Endothelial cell of umbilical vein (primary cell): ENCODE measurements around the gene CLIC1. TPM values are rescaled to one million over a fixed set of nuclear protein-coding genes. Genes with fewer than 3 reads are reported as not detected.

Experiments used
- BruUV-seq: library from RNA; stranded (reverse); fragments of 400-500 nt; replicated peaks from 2 replicates; lab custom pipeline; 2021; lab: Mats Ljungman, UMichigan
- CTCF ChIA-PET: fragments of 300-600, 350-600 bp; sonication (Branson Sonifier 250); formaldehyde crosslinking; loops from one replicate; lab custom pipeline; 2021; ENCODE audit warnings: antibody characterized with exemption, inconsistent platforms; lab: Charles Lee
- POLR2A ChIA-PET: fragments of 300-600, 350-600 bp; sonication (Branson Sonifier 250); formaldehyde crosslinking; loops from one replicate; lab custom pipeline; 2021; ENCODE audit warnings: antibody characterized with exemption, inconsistent platforms; lab: Charles Lee
- DNase-seq: peaks from one replicate; pipeline ENCODE4 v3.0.0-alpha.2; 2011; ENCODE audit warnings: low read depth, low spot score
- FAIRE-seq: peaks from 2 replicates; lab custom pipeline; 2011; peaks lifted over from hg19 to GRCh38; lab: Jason Lieb, UNC
- H2AFZ ChIP-seq: 2 replicates; pipeline ENCODE4 v1.6.0; 2012; ENCODE audit warnings: low read depth, low read length, control low read depth, inconsistent platforms
- H3K27ac ChIP-seq: 2 replicates; pipeline ENCODE4 v1.5.1; 2011; ENCODE audit warnings: low read depth, mild to moderate bottlenecking, control low read depth, low read length, moderate library complexity; ENCODE audit not compliant: insufficient read depth
- H3K27me3 ChIP-seq, 2 experiments: 2 replicates each; pipeline versions ENCODE4 v1.6.0 to v1.6.1; 2011; ENCODE audit warnings: low read length in 2 of 2, mixed read lengths in 1 of 2; ENCODE audit not compliant: control insufficient read depth in 2 of 2, insufficient read depth in 2 of 2
- H3K36me3 ChIP-seq, 2 experiments: 2 replicates in 1 of 2; 3 replicates in 1 of 2; pipeline ENCODE4 v1.5.1; 2011; ENCODE audit warnings: low read length in 2 of 2, mild to moderate bottlenecking in 1 of 2, moderate library complexity in 1 of 2; ENCODE audit not compliant: control insufficient read depth in 2 of 2, insufficient read depth in 2 of 2; ENCODE audit errors: extremely low read depth in 1 of 2
- H3K4me1 ChIP-seq: 3 replicates; pipeline ENCODE4 v1.5.1; 2011; ENCODE audit warnings: mild to moderate bottlenecking, low read length; ENCODE audit not compliant: control insufficient read depth, insufficient read depth; ENCODE audit errors: extremely low read depth
- H3K4me2 ChIP-seq: 2 replicates; pipeline ENCODE4 v1.6.1; 2011; ENCODE audit warnings: low read length, control low read depth, mixed read lengths; ENCODE audit not compliant: insufficient read depth
- H3K4me3 ChIP-seq, 3 experiments: fragments of 200-600 bp in 1 of 3; sonication (generic), shearing (Covaris generic) in 1 of 3; replicated peaks in 1 of 3; 2 replicates each; pipeline ENCODE4 v1.5.1; 2011 to 2016; ENCODE audit warnings: control low read depth in 3 of 3, low read length in 3 of 3, mild to moderate bottlenecking in 2 of 3, inconsistent platforms in 1 of 3, low read depth in 1 of 3, moderate library complexity in 1 of 3; ENCODE audit not compliant: insufficient read depth in 1 of 3
- H3K79me2 ChIP-seq: 2 replicates; pipeline ENCODE4 v1.6.0; 2012; ENCODE audit warnings: low read length, inconsistent platforms; ENCODE audit not compliant: control insufficient read depth, insufficient read depth
- H3K9ac ChIP-seq: replicated peaks from 2 replicates; pipeline ENCODE3; 2011; ENCODE audit warnings: low read length, control low read depth; ENCODE audit not compliant: insufficient read depth; ENCODE audit errors: extremely low read depth
- H3K9me1 ChIP-seq: replicated peaks from 3 replicates; pipeline ENCODE4 v1.6.0; 2011; ENCODE audit warnings: mild to moderate bottlenecking, low read length; ENCODE audit not compliant: control insufficient read depth, insufficient read depth; ENCODE audit errors: extremely low read depth
- H3K9me3 ChIP-seq: replicated peaks from 2 replicates; pipeline ENCODE4 v1.5.1; 2012; ENCODE audit warnings: low read length, inconsistent platforms; ENCODE audit not compliant: control insufficient read depth, insufficient read depth
- H4K20me1 ChIP-seq: replicated peaks from 2 replicates; pipeline ENCODE3; 2011; ENCODE audit warnings: mild to moderate bottlenecking, low read length; ENCODE audit not compliant: control insufficient read depth, insufficient read depth; ENCODE audit errors: extremely low read depth
- EZH2 ChIP-seq: IDR thresholded peaks from 2 replicates; pipeline ENCODE4 v1.6.1; 2012; ENCODE audit warnings: borderline replicate concordance, low read depth, mild to moderate bottlenecking, moderate library complexity, low read length, inconsistent platforms; ENCODE audit not compliant: severe bottlenecking
- FOS ChIP-seq: IDR thresholded peaks from 2 replicates; pipeline ENCODE4 v1.6.1; 2011; ENCODE audit warnings: mild to moderate bottlenecking, low read length, moderate library complexity, borderline replicate concordance; ENCODE audit not compliant: insufficient read depth
- GATA2 ChIP-seq: IDR thresholded peaks from 2 replicates; pipeline ENCODE4 v1.7.0; 2011; ENCODE audit warnings: low read depth, mild to moderate bottlenecking, moderate library complexity, mixed read lengths, low read length; ENCODE audit not compliant: insufficient read length, insufficient read depth
- JUN ChIP-seq: IDR thresholded peaks from 2 replicates; pipeline ENCODE4 v1.6.1; 2011; ENCODE audit warnings: borderline replicate concordance, low read depth; ENCODE audit not compliant: insufficient read length, insufficient read depth
- MYC ChIP-seq: IDR thresholded peaks from one replicate; pipeline ENCODE4 v1.6.1; 2011; ENCODE audit warnings: mild to moderate bottlenecking, low read depth, low read length
- POLR2A ChIP-seq: IDR thresholded peaks from 2 replicates; pipeline ENCODE4 v1.6.1; 2012; ENCODE audit warnings: low read depth, mild to moderate bottlenecking, control low read depth, low read length
- POLR2AphosphoS5 ChIP-seq: IDR thresholded peaks from 2 replicates; pipeline ENCODE4 v1.6.1; 2012; ENCODE audit warnings: low read depth, mild to moderate bottlenecking, control low read depth, low read length, moderate library complexity; ENCODE audit not compliant: insufficient read depth
- dilution Hi-C: fragments of 300-500 bp; cut with MboI; formaldehyde crosslinking; loops from one replicate; pipeline ENCODE4 v1.15.0; 2019; ENCODE audit warnings: low sequenced_read_pairs; ENCODE audit not compliant: extremely low pct_ligation_motif_present
- intact Hi-C: fragments of 100-400 bp; cut with micrococcal nuclease; formaldehyde crosslinking; loops from one replicate; pipeline ENCODE4 v1.10.0; 2022
- polyA plus RNA-seq, 4 experiments: library from polyadenylated mRNA; depleted of rRNA in 3 of 4; stranded (reverse) in 3 of 4; unstranded in 1 of 4; fragments of >200 nt; gene quantifications; 2 replicates each; pipeline versions ENCODE4 v1.2.1 to v1.2.3, GENCODE V29; 2011 to 2012; ENCODE audit warnings: missing spikeins in 1 of 4
- total RNA-seq: library from RNA; stranded (reverse); gene quantifications from 2 replicates; pipeline ENCODE4 v1.2.3, GENCODE V29; 2021
- TF ChIP-seq, protein P1 (sequence below), 2 donors: IDR thresholded peaks; 1 replicate in 1 of 2; 2 replicates in 1 of 2; pipeline ENCODE4 v1.5.1; 2011; ENCODE audit warnings: low read length in 2 of 2, mild to moderate bottlenecking in 2 of 2, moderate library complexity in 2 of 2, control low read depth in 1 of 2, inconsistent platforms in 1 of 2, low read depth in 1 of 2; ENCODE audit not compliant: insufficient read depth in 1 of 2; ENCODE audit errors: extremely low read depth in 1 of 2
- TF ChIP-seq, protein P2 (sequence below): IDR thresholded peaks from 2 replicates; pipeline ENCODE4 v1.6.1; 2011; ENCODE audit not compliant: insufficient read depth, insufficient read length

The CLIC1 gene
- total and polyA plus RNA-seq, 2 donors (not counting 3 experiments of a cell fraction or from before 2014, with no cell fraction given): 543 to 578 TPM

- Histone ChIP-seq H3K4me2 (peak overlapping the region; percentile 78), H3K79me2 (peaks cover 21% of the 10 kb centered on the region), H2AFZ (peak overlapping the region; percentile 13), H3K4me1 (peaks cover 11% of the 10 kb centered on the region), H3K9ac (peak overlapping the region; percentile 90), H3K27ac (peak overlapping the region; percentile 77), H3K27me3 (no peaks in the 10 kb centered on the region), H3K9me1 (no peaks in the 10 kb centered on the region), H3K4me3 (peak overlapping the region; percentile 59 to 80 (median 74)), H3K36me3 (peaks cover 0 to 3% of the 10 kb centered on the region in 2 experiments), H3K9me3 (no peaks in the 10 kb centered on the region), H4K20me1 (no peaks in the 10 kb centered on the region)
- FAIRE-seq: no peak
- DNase-seq: no peak
- CTCF ChIA-PET: interaction anchor here (1.2 to 1.9 kb wide), 9 partner anchors 8 to 129 kb away, joined by 3 to 9 read pairs (median 7); partner anchors contain the start of genes DDAH2, LSM2, LY6G5C and LY6G6D
- intact Hi-C loops: loop anchor here (2.0 kb wide), 2 partner anchors 28 to 36 kb away; no protein-coding TSS in a partner anchor
- TF ChIP-seq POLR2A (no peak), FOS (no peak), EZH2 (no peak), MYC (no peak), GATA2 (no peak), POLR2AphosphoS5 (no peak), JUN (no peak)
- TF ChIP-seq, protein P1, sequence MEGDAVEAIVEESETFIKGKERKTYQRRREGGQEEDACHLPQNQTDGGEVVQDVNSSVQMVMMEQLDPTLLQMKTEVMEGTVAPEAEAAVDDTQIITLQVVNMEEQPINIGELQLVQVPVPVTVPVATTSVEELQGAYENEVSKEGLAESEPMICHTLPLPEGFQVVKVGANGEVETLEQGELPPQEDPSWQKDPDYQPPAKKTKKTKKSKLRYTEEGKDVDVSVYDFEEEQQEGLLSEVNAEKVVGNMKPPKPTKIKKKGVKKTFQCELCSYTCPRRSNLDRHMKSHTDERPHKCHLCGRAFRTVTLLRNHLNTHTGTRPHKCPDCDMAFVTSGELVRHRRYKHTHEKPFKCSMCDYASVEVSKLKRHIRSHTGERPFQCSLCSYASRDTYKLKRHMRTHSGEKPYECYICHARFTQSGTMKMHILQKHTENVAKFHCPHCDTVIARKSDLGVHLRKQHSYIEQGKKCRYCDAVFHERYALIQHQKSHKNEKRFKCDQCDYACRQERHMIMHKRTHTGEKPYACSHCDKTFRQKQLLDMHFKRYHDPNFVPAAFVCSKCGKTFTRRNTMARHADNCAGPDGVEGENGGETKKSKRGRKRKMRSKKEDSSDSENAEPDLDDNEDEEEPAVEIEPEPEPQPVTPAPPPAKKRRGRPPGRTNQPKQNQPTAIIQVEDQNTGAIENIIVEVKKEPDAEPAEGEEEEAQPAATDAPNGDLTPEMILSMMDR (IDR thresholded peaks at IDR 0.05; ENCODE audit: extremely low read depth in 1 of 2, insufficient read depth in 1 of 2, low read depth in 1 of 2, low read length in 2 of 2): no peak
- TF ChIP-seq, protein P2, sequence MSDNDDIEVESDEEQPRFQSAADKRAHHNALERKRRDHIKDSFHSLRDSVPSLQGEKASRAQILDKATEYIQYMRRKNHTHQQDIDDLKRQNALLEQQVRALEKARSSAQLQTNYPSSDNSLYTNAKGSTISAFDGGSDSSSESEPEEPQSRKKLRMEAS: no peak
- POLR2A ChIA-PET: interaction anchor here (1.2 kb wide), 1 partner anchor 38 kb away, joined by 5 read pairs; the partner anchor contains the start of gene MSH5
- no TSS peak for BruUV-seq
- dilution Hi-C loops: no loop called here
Observed at GRCh38 chr6:31702405-31702818, 33.9 kb downstream of the CLIC1 start.
